GM06990 (cell line): ENCODE data around the gene FLNA.
"Not testable (repeated sequence)": the region's sequence is repeated elsewhere in the genome, so short reads cannot be mapped to it uniquely, and the experiment has no call there.

Experiments
- DNase-seq: peaks from one replicate; pipeline ENCODE4 v3.0.0-alpha.2; 2011; ENCODE audit not compliant: insufficient read length; ENCODE audit errors: extremely low read depth
- H3K27me3 ChIP-seq: replicated peaks from 2 replicates; pipeline ENCODE4 v1.6.0; 2011; ENCODE audit warnings: low read length; ENCODE audit not compliant: control insufficient read depth, insufficient read depth
- H3K36me3 ChIP-seq: 2 replicates; pipeline ENCODE4 v1.5.1; 2011; ENCODE audit warnings: low read length; ENCODE audit not compliant: control insufficient read depth, insufficient read depth
- H3K4me3 ChIP-seq: replicated peaks from 2 replicates; pipeline ENCODE4 v1.5.1; 2011; ENCODE audit warnings: low read depth, mild to moderate bottlenecking, control low read depth, low read length
- TF ChIP-seq, protein P1 (sequence below): IDR thresholded peaks from 2 replicates; pipeline ENCODE4 v1.5.1; 2011; ENCODE audit warnings: low read length, control low read depth, mild to moderate bottlenecking, inconsistent platforms; ENCODE audit not compliant: insufficient read depth, poor library complexity, severe bottlenecking

FLNA gene

DNA sequence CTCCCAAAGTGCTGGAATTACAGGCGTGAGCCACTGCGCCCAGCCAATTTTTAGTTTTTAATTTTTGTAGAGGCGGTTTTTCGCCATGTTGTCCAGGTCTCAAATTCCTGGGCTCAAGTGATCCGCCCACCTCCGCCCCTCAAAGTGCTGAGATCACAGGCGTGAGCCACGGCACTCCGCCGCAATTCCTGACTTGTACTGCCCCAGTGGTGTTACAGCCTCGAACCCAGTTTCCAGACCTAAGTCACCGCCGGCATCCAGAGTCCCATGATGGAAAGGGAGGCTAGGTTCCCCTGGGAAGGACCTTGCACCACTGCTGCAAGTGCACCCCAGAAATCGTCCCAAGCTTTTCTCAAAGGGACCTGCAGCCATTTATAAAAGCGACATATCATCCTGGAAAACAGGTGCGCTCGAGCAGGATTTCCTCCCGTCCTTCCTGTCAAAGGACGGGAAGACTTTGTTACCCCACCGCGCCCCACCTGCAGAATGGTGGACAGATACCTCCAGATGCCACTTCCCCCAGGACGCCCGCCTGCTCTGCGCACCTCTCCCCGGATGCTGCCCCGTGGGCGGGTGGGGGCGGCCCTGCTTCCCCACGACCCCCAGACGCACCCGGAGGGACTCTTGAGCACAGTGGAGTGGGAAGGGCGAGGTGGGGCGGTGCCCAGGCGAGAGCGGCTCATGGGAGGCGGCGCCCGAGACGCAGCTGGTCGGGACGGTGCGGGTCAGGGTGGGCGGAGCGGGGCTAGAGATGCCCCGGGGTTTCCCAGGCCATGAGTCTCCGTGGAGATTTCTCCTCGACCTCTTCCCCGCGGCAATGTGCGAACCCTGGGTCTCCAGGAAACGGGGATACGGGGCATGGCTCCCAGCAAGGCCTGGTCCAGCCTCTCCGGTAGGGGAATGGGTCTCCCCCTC lies 22.8 kb upstream of the FLNA start:
- DNase-seq, result peak; percentile 82
- Histone ChIP-seq H3K27me3 (no peaks in the 10 kb centered on the region), H3K36me3 (peaks cover 11% of the 10 kb centered on the region), H3K4me3 (peak overlapping the region; percentile 89)
- TF ChIP-seq, protein P1, sequence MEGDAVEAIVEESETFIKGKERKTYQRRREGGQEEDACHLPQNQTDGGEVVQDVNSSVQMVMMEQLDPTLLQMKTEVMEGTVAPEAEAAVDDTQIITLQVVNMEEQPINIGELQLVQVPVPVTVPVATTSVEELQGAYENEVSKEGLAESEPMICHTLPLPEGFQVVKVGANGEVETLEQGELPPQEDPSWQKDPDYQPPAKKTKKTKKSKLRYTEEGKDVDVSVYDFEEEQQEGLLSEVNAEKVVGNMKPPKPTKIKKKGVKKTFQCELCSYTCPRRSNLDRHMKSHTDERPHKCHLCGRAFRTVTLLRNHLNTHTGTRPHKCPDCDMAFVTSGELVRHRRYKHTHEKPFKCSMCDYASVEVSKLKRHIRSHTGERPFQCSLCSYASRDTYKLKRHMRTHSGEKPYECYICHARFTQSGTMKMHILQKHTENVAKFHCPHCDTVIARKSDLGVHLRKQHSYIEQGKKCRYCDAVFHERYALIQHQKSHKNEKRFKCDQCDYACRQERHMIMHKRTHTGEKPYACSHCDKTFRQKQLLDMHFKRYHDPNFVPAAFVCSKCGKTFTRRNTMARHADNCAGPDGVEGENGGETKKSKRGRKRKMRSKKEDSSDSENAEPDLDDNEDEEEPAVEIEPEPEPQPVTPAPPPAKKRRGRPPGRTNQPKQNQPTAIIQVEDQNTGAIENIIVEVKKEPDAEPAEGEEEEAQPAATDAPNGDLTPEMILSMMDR, result no peak

DNA sequence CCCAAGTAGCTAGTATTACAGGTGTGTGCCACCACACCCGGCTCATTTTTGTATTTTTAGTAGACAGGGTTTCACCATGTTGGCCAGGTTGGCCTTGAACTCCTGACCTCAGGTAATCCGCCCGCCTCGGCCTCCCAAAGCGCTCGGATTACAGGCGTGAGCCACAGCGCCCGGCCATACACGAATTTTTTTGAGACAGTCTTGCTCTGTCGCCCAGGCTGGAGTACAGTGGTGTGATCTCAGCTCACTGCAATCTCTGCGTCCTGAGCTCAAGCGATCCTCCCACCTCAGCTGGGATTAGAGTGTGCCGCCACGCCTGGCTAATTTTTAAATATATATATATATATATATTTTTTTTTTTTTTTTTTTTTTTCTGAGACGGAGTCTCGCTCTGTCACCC lies 21.9 kb upstream of the FLNA start:
- not testable (repeated sequence) for DNase-seq, H3K36me3 ChIP-seq, H3K27me3 ChIP-seq
- peak overlapping the region; percentile 89 for H3K4me3 ChIP-seq

DNA sequence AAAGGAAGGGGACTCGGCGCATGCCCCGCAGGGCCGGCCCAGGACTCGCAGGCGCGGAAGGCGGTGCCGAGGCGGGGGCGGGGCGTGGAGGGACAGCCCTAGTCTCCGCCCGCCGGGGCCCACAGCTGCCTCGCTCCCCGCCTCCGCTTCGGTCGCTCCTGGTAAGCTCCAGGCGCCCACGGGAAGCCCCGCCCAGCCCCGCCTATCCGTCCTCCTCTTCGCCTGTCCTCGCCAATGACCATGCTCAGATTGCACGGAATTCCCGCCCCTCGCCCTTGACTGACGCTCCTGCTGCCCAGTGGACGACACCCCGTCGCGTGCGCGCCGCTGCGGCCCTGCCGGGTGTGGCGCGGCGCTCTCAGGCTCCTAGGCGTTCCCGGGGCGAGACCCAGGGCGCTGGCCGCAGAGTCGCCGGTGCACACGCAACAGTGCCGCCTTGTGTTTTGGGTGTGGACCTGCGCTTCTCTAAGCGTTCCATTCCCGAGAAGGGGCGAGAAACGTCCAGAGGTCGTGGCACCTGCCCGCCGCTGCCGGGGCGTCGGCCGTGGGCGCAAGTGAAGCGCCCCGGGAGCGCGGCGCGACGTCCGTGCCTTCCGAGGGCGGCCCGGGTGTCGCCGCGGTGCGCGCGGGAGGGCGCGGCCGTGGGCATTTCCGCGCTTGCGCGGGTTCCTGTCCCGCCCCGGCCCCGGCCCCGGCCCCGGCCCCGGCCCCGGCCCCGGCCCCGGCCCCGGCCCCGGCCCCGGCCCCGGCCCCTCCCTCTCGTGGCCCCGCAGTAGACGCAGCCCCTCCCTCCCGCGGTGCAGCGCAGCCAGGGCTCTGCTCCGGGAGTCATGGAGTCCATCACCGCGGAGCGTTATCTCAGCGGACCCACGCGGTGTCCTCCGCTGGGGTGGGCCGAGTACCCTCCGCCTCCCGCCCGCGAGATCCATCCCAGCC lies 15.6 kb upstream of the FLNA start:
- not testable (repeated sequence) for H3K36me3 ChIP-seq, H3K27me3 ChIP-seq, DNase-seq, H3K4me3 ChIP-seq

DNA sequence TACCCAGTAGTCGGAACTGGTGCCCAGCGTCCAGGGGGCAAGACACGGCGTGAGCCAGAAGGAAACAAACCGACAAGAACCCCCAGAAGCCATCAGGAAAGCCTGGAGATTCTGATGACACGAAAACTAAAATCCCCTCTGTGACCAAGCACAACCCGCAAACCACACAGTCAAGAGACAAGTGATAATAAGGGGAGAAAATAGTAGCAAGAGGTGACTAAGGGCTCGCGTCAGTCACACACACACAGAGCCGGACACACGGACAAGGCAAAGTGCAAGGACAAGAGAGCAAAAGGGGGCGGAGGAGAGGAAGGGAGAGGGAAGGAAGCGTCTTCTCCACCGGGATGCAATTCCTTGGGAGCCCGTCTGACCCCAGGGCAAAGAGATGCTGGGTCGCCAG lies 14.2 kb upstream of the FLNA start:
- not testable (repeated sequence) for DNase-seq, H3K4me3 ChIP-seq, H3K36me3 ChIP-seq, H3K27me3 ChIP-seq

DNA sequence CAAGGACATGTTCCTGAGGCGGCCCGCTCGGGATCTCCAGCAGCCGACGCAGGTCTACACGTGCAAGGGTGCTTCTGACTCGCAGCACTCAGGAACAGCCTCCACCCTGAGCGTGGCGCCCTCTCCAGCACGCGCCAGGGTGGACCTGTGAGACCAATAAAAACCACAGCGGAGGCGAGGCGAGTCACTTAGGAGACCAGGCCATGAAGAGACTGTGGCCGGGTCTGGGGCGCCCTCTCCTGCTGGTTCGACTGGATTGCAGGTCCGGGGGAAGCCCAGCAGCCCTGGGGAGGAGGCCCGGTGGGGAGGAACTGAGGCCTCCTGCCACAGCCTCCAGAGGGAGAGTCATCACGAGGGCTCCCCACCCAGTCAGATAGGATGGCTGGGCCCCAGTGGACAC lies 13.7 kb upstream of the FLNA start:
- H3K36me3 ChIP-seq, H3K4me3 ChIP-seq, DNase-seq, H3K27me3 ChIP-seq: not testable (repeated sequence)

DNA sequence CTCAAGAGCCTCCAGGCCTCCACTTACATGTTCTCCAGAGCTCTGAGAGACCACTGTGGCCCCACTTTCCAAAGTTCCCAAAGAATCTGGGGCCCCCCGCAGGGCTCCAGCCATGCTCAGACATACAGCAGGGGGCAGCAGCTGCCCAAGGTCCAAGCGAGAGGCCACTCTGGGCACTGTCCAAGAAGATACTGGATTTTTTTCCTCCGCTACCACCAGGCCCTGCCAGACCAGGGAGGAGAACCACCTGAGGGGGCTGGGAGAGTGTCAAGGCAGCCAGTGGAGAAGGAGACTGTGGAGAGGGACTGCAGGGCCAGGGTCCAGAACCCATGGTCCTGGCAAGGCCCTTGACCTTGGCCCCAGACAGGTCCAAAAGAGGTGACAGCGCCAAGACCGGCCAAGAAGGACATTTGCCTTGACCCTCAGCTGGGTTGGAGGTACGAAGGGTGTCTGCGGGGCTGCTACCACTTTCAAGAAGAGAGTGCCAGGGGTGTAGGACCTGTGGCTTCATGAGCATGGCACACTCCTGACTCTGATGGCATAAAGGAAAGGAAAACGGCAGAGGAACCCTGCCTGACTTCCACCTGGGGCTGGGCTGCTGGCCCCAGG lies 10.0 kb upstream of the FLNA start:
- no peak for DNase-seq
- TF ChIP-seq, protein P1, result peak; percentile 26

DNA sequence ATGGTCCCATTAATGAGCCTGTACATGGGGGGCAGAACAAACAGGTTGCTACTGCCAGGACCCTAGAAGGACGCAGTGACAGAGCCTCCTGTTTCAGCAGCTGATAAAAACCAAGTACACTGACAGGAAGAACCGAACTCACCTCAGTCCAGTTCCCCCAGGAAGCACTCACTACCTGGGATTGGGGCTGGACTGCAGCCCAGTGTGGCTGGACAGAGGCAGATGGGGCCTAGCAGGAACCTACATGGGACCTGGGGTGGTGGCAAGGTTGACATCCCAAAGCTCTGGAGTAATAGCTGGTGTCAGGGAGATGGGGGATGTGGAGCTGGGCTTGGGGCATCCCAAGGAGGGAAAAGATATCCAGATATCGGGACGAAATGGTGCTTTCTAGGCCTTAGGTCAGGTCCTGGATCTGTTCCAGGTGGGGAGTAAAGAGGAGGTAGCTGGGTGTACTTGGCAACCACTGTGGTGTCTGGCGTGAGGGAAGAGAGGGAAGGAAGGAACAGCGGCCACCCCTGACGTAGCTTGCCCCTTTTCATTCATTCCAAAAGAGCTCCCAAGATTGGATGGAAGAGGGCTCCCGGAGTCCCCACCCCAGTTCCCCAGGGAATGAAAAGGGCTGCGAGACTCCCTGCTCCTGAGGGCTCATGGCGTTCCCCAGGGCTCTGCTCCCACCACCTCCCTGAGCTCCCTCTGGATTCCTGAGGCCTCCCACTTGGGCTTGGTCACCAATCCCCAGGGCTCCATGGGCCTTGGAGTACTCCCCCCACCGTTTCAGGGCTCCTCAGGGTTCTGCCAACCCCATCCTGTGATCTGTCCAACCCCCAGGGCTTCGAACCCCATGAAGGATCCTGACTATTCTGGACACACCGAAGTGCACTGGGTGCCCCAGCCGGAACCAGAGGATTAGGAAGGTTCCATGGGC lies 9.2 kb upstream of the FLNA start:
- H3K4me3 ChIP-seq, result no peak overlapping the region
- no peak for DNase-seq
- H3K27me3 ChIP-seq, result no peaks in the 10 kb centered on the region
- TF ChIP-seq, protein P1, result no peak
- peaks cover 1% of the 10 kb centered on the region for H3K36me3 ChIP-seq

More for the DNA sequence above, 10.0 kb upstream of the FLNA start:
- no peak overlapping the region for H3K4me3 ChIP-seq
- H3K27me3 ChIP-seq, result no peaks in the 10 kb centered on the region
- H3K36me3 ChIP-seq, result peaks cover 1% of the 10 kb centered on the region
